Motor neuron (in vitro differentiated cells): ENCODE data around the gene TMSB4X. TPM values are rescaled to one million over a fixed set of nuclear protein-coding genes. Genes with fewer than 3 reads are reported as not detected.

ENCODE experiments used
- ATAC-seq, 8 experiments: fragments of 200-7000 bp; cut with Tn5 transposase; replicated peaks in 6 of 8; 2 replicates each; pipeline ENCODE4 v1.8.0; 2021; ENCODE audit warnings: mild to moderate bottlenecking in 8 of 8, moderate library complexity in 8 of 8
- H3K27ac ChIP-seq, 2 donors: fragments of 250-450 bp; sonication (Bioruptor Pico); 2 replicates each; pipeline ENCODE4 v1.9.0; 2021; ENCODE audit warnings: antibody characterized with exemption in 2 of 2, mild to moderate bottlenecking in 2 of 2, moderate library complexity in 1 of 2
- H3K4me1 ChIP-seq, 2 donors: fragments of 250-450 bp; sonication (Bioruptor Pico); replicated peaks in 1 of 2; 2 replicates each; pipeline ENCODE4 v1.6.1; 2021; ENCODE audit warnings: antibody characterized with exemption in 2 of 2, mild to moderate bottlenecking in 2 of 2, moderate library complexity in 1 of 2
- H3K4me3 ChIP-seq, 5 donors: fragments of 250-450 bp; sonication (Bioruptor Pico); 2 replicates each; pipeline ENCODE4 v1.9.0; 2021; ENCODE audit warnings: antibody characterized with exemption in 5 of 5, mild to moderate bottlenecking in 5 of 5, moderate library complexity in 4 of 5
- WGBS, 10 experiments: fragments of 450-650 bp; shearing (Covaris generic); methylation state at CpG; one replicate each; pipeline ENCODE4 v1.0.0; 2022; 5-methylcytosine and 5-hydroxymethylcytosine counted together
- in situ Hi-C, 9 experiments: fragments of 400-800 bp; cut with MboI; loops; one replicate each; pipeline ENCODE4 v1.15.0; 2021; ENCODE audit warnings: low sequenced_read_pairs in 9 of 9, low pct_unique_long_range_greater_than_20kb in 2 of 9; ENCODE audit not compliant: unreplicated experiment in 9 of 9
- total RNA-seq, 8 experiments: library from RNA; unstranded; fragments of 300-600 nt; gene quantifications; 2 replicates each; pipeline versions ENCODE4 v1.2.3 to v1.2.4, GENCODE V29; 2022

TMSB4X gene
- total RNA-seq, 8 experiments from 2014 or later, result 2,326 to 8,210 (median 4,514) TPM

DNA sequence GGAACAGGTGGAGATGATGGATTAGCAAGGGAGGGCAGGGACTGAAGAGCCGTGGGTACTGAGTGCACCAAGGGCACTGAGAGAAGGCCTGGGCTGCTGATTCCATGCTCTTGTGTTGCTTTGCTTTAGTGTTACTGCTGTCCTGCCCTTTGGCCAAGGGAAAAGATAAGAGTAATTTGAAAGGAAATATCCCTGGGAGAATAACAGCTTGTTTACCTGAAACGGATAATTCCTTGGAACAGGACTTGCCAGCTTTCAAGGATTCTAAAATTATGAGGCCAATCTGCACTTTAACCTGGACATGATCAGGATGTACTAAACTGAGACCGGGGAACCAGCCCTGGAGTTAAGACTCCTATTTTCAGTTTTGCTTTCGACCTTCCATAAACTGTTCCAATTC lies 49.1 kb downstream of the TMSB4X start:
- peaks cover 3 to 10% of the 10 kb centered on the region in 2 donors for H3K4me1 ChIP-seq
- 20 to 92% methylated on average over 1 to 3 of the region's 4 CpGs; no CpG with 5 or more reads in 8 of the 10 experiments for WGBS, 10 experiments
- no peak for ATAC-seq
- no peak overlapping the region for H3K27ac ChIP-seq
- no peak overlapping the region for H3K4me3 ChIP-seq
- in situ Hi-C loops, result no loop called here

DNA sequence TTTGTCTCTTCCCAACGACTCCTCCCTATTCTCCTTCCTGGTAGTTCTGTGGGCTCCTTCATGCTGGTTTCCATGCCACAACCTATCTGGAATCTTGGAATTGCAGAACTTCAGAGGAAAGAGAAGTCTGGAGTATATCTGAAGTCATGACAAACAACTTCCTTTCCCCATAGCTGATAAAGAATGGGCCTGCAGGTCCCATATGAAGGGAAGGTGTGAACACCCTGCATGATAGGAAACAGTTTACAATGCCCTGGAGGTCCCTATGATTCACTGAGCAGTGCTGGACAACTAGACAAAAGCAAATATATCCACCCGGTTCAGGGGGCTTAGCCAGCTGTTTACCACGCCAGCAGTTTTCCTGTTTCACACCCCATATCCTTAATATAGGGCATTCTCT lies 50.1 kb downstream of the TMSB4X start:
- H3K27ac ChIP-seq, result no peak overlapping the region
- 63 to 100% (median 76%) methylated on average over 1 to 3 of the region's 3 CpGs; no CpG with 5 or more reads in 7 of the 10 experiments for WGBS, 10 experiments
- H3K4me1 ChIP-seq, result peaks cover 13 to 15% of the 10 kb centered on the region in 2 donors
- no peak overlapping the region for H3K4me3 ChIP-seq
- in situ Hi-C loops, result no loop called here
- ATAC-seq, result no peak

Other genes starting within 250 kb of the TMSB4X start
- gene PRPS2, start 183.7 kb upstream of the TMSB4X start, total RNA-seq, result 10 to 100 TPM in 5 of 8 experiments, 1 to 10 TPM in 3; 8.6 to 39.7 (median 10.7) TPM
- under 1 TPM in 4 of 8 experiments, not detected in 4; 0.05 to 0.31 (median 0.11) TPM for gene TLR7, start 108.0 kb upstream of the TMSB4X start, total RNA-seq
- under 1 TPM in 5 of 8 experiments, not detected in 3; 0.04 to 0.56 (median 0.09) TPM for gene TLR8, start 68.5 kb upstream of the TMSB4X start, total RNA-seq
- under 1 TPM in 6 of 8 experiments, not detected in 2; 0.05 to 0.50 (median 0.17) TPM for gene FAM9C, start 69.5 kb downstream of the TMSB4X start, total RNA-seq